ENCODE results near the gene APBB2. TPM values are rescaled to one million over a fixed set of nuclear protein-coding genes. Genes with fewer than 3 reads are reported as not detected.
A peak's percentile ranks its signal among the peaks of the same experiment; 100 is the strongest.

APBB2 gene
- total RNA-seq, 4 donors from 2014 or later = 12.2 to 29.2 (median 20.1) TPM

DNA sequence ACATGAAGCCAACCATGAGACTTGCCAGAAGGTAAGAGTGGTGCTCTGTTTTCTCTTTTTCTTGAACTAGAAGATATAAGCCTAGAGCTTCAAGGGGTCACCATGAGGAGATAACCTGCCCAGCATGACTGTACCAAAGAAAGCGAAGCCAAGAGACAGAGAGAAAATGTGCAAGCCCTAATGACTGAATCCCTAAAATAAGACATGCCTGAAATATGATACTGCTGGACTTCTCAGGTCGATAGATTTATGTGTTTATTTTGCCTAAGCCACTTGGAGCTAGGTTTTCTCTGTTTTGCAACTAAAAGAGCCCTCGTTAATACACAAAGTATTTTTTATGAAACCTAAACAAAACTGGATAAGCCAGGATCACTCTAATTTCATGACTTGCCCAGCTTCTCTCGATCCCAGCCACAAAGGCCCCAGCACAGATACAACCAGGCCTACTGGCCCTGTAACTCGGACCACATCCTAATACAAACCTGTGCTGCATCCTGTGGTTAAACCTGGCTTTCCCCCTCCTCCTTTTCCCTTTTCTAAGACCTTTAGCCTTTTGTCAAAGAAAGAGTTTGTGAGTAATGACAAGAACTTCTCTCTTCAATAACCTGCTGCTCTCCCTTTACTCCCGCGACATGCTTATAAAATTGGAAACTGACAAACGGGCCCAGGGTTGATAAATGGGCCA, 185.8 kb downstream of the APBB2 start:
- Histone ChIP-seq H3K4me3 (no peak overlapping the region), H3K36me3 (peaks cover 0 to 15% (median 0%) of the 10 kb centered on the region in 3 donors), H3K4me1 (no peaks in the 10 kb centered on the region), H3K27me3 (no peaks in the 10 kb centered on the region), H3K9me3 (peaks cover 0 to 39% (median 23%) of the 10 kb centered on the region in 3 donors), H3K27ac (peak overlapping the region in 2 of 4 donors; percentile 25 to 45)
- intact Hi-C loops (cut with DNase I) = no loop called here
- WGBS, 2 donors = 67 to 74% methylated on average over 8 of the region's 8 CpGs
- TF ChIP-seq POLR2A (IDR thresholded peaks at IDR 0.05) = no peak
- TF ChIP-seq, protein P1, sequence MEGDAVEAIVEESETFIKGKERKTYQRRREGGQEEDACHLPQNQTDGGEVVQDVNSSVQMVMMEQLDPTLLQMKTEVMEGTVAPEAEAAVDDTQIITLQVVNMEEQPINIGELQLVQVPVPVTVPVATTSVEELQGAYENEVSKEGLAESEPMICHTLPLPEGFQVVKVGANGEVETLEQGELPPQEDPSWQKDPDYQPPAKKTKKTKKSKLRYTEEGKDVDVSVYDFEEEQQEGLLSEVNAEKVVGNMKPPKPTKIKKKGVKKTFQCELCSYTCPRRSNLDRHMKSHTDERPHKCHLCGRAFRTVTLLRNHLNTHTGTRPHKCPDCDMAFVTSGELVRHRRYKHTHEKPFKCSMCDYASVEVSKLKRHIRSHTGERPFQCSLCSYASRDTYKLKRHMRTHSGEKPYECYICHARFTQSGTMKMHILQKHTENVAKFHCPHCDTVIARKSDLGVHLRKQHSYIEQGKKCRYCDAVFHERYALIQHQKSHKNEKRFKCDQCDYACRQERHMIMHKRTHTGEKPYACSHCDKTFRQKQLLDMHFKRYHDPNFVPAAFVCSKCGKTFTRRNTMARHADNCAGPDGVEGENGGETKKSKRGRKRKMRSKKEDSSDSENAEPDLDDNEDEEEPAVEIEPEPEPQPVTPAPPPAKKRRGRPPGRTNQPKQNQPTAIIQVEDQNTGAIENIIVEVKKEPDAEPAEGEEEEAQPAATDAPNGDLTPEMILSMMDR (IDR thresholded peaks at IDR 0.05) = no peak
- no peak for DNase-seq

DNA sequence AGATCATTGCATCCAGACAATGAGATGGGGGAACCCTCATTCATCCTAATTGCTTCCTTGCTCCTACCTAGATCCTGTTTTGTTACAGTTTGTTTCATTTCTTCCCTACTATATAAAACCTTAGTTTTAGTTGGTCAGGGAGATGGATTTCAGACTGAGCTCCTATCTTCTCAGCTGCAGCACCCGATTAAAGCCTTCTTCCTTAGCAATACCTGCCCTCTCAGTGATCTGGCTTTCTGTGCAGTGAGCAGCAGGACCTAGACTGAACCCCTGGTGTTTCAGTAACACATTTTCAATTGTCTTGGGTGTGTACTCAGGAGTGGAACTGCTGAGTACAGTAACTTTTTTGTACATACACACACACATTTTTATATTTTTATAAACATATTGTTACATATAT, 187.4 kb downstream of the APBB2 start:
- H3K27me3 ChIP-seq = no peaks in the 10 kb centered on the region
- H3K9me3 ChIP-seq = peaks cover 0 to 40% (median 23%) of the 10 kb centered on the region in 3 donors
- no peak for TF ChIP-seq POLR2A (IDR thresholded peaks at IDR 0.05)
- TF ChIP-seq, protein P1 (IDR thresholded peaks at IDR 0.05) = no peak
- no peak overlapping the region for H3K4me3 ChIP-seq
- H3K36me3 ChIP-seq = peaks cover 0 to 15% (median 0%) of the 10 kb centered on the region in 3 donors
- H3K27ac ChIP-seq = no peak overlapping the region
- no peaks in the 10 kb centered on the region for H3K4me1 ChIP-seq
- intact Hi-C loops (cut with DNase I) = no loop called here
- DNase-seq = no peak
- WGBS, 2 donors = 100% methylated on average over 1 of the region's 1 CpG

DNA sequence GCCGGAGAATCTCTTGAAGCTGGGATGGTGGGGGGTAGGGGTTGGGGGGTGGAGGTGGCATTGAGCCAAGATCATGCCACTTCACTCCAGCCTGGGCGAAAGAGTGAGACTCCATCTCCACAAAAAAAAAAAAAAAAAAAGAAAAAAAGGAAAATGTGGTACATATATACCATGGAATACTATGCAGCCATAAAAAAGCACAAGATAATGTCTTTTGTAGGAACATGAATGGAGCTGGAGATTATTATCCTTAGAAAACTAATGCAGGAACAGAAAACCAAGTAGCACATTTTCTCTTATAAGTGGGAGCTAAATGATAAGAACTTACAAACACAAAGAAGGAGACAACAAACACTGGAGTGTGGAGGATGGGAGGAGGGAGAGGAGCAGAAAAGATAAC, 188.5 kb downstream of the APBB2 start:
- TF ChIP-seq POLR2A (IDR thresholded peaks at IDR 0.05) = no peak
- TF ChIP-seq, protein P1 (IDR thresholded peaks at IDR 0.05) = no peak
- intact Hi-C loops (cut with DNase I) = no loop called here
- no peaks in the 10 kb centered on the region for H3K4me1 ChIP-seq
- peaks cover 0 to 15% (median 0%) of the 10 kb centered on the region in 3 donors for H3K36me3 ChIP-seq
- WGBS, 2 donors = 80 to 83% methylated on average over 1 to 2 of the region's 2 CpGs
- peaks cover 0 to 48% (median 23%) of the 10 kb centered on the region in 3 donors for H3K9me3 ChIP-seq
- no peak for DNase-seq
- H3K27me3 ChIP-seq = no peaks in the 10 kb centered on the region
- H3K4me3 ChIP-seq = no peak overlapping the region
- H3K27ac ChIP-seq = no peak overlapping the region

DNA sequence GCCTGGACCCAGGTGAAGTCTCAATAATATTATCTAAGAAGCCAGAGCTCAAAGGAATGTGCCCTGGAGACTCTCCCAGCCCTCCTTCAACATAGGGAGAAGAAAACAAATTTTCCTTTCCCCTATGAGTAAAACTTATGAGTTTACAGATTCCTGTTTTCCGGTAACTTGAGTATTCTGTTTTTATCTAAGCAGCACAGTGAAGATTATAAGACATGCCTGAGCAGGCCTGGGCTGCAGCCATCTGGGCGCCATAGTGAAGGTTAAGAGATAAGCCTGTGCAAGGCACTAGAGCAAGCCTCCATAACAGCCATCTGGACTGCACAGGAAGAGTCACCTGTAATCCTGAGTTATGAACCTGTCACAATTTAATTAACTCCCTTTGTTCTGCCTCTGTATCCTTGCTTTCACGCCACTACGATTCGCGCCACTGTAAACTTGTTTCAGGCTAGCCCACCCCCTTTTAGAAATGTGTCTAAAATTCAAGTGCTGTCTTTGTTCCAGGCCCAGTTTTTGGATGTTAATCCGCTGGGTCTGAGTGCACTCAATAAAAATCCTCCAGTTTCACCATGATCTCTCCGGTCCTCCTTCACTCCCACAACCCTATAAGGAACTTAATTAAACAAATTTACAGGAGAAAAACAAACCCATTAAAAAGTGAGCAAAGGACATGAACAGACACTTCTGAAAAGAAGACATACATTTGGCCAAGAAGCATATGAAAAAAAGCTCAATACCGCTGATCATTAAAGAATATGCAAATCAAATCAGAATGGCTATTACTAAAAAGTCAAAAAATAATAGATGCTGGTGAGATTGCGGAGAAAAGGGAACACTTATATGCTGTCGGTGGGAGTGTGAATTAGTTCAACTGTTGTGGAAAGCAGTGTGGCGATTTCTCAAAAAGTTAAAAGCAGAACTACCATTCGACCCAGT, 189.5 kb downstream of the APBB2 start:
- 92 to 94% methylated on average over 13 of the region's 13 CpGs for WGBS, 2 donors
- Histone ChIP-seq H3K9me3 (peaks cover 0 to 48% (median 23%) of the 10 kb centered on the region in 3 donors), H3K27me3 (no peaks in the 10 kb centered on the region), H3K4me3 (no peak overlapping the region), H3K4me1 (no peaks in the 10 kb centered on the region), H3K36me3 (peaks cover 0 to 15% (median 0%) of the 10 kb centered on the region in 3 donors), H3K27ac (no peak overlapping the region)
- no peak for DNase-seq
- intact Hi-C loops (cut with DNase I) = no loop called here
- TF ChIP-seq, protein P1 (IDR thresholded peaks at IDR 0.05) = no peak
- TF ChIP-seq POLR2A (IDR thresholded peaks at IDR 0.05) = no peak

DNA sequence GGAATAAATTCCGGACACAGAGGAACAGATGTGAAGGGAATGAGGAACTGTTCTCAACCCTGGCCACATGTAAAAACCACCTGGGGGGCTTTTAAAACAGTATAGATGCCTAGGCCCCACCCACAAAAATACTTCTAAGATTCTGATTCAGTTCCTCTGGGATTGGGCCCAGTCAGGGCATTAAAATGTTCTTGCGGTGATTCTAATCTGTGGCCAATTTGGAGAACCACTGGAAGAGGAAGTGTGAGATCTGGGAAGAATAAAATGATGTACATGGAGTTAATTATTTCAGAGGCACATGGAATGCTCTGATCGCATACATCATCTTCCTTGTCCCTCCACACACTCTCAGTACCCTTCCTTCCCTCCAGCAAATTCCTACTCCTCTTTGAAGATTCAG, 192.2 kb downstream of the APBB2 start:
- no peak for DNase-seq
- WGBS, 2 donors = 89 to 99% methylated on average over 3 of the region's 3 CpGs
- Histone ChIP-seq H3K36me3 (peaks cover 0 to 15% (median 0%) of the 10 kb centered on the region in 3 donors), H3K9me3 (peaks cover 0 to 43% (median 23%) of the 10 kb centered on the region in 3 donors), H3K4me1 (no peaks in the 10 kb centered on the region), H3K27me3 (no peaks in the 10 kb centered on the region), H3K27ac (no peak overlapping the region), H3K4me3 (no peak overlapping the region)
- TF ChIP-seq, protein P1 (IDR thresholded peaks at IDR 0.05) = no peak
- no peak for TF ChIP-seq POLR2A (IDR thresholded peaks at IDR 0.05)
- intact Hi-C loops (cut with DNase I) = no loop called here
